Parathyroid adenoma (tissue), 2 donors: ENCODE measurements around the gene DCDC2C.

Experiments used
- H2AFZ ChIP-seq: fragments of 300-600 bp; sonication (generic); one replicate; pipeline ENCODE4 v1.7.0; 2017; ENCODE audit warnings: antibody characterized with exemption, mild to moderate bottlenecking
- H3K27ac ChIP-seq: fragments of 300-600 bp; sonication (generic); one replicate; pipeline ENCODE4 v1.7.0; 2017
- H3K27me3 ChIP-seq: fragments of 300-600 bp; sonication (generic); one replicate; pipeline ENCODE4 v1.7.0; 2017; ENCODE audit warnings: low read length; ENCODE audit not compliant: control insufficient read depth, insufficient read depth
- H3K36me3 ChIP-seq: fragments of 300-600 bp; sonication (generic); one replicate; pipeline ENCODE4 v1.7.0; 2017; ENCODE audit warnings: low read length; ENCODE audit not compliant: control insufficient read depth, insufficient read depth
- H3K4me1 ChIP-seq: fragments of 300-600 bp; sonication (generic); one replicate; pipeline ENCODE4 v1.7.0; 2017; ENCODE audit warnings: control low read depth
- H3K4me2 ChIP-seq: fragments of 300-600 bp; sonication (generic); one replicate; pipeline ENCODE4 v1.7.0; 2017; ENCODE audit warnings: low read length
- H3K4me3 ChIP-seq: fragments of 300-600 bp; sonication (generic); one replicate; pipeline ENCODE4 v1.7.0; 2017; ENCODE audit warnings: low read depth, low read length
- H3K79me2 ChIP-seq: fragments of 300-600 bp; sonication (generic); one replicate; pipeline ENCODE4 v1.7.0; 2017; ENCODE audit warnings: control low read depth
- H3K9ac ChIP-seq: fragments of 300-600 bp; sonication (generic); one replicate; pipeline ENCODE4 v1.7.0; 2017; ENCODE audit warnings: mild to moderate bottlenecking
- H3K9me3 ChIP-seq: fragments of 300-600 bp; sonication (generic); one replicate; pipeline ENCODE4 v1.7.0; 2017; ENCODE audit warnings: low read length; ENCODE audit not compliant: control insufficient read depth
- TF ChIP-seq, protein P1 (sequence below): fragments of 300-600 bp; sonication (generic); IDR thresholded peaks from one replicate; pipeline ENCODE4 v1.7.0; 2017; ENCODE audit warnings: antibody characterized with exemption, mild to moderate bottlenecking
- donor health status: primary hyperparathyroidism.

DCDC2C gene

DNA sequence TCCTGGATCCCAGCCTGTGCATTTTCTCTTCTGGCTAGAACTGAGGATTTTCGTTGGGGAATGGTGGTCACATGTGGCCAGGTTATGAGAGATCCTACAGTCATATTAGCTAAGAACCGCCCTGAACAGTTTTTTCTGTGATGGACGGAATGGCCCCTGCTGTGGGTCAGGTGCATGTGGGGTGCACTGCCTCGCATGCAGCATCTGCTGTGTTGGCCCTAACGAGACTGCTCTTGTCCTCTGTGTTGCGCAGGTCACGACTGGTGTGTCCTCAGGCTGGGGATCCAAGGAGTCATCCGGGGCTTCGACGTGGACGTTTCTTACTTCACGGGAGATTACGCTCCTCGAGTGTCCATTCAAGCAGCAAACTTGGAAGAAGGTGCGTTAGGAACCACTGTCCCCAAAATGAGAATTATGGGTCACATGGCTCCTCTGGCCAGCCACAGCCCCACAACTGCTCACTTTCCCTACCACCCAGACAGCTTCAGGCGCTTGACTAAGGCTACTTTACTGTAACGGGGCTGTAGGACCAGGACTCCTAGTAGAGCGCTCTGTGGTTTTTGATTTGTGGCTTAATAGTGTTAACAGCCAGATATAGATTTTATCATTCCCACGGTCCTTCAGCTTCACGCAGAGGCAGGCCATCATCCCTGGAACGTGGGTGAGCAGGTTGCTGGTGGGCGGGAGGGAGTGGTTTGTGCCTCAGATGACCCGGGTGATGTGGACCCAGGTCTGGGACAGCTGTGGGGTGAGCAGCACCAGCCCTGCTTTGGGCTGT lies 23.6 kb upstream of the DCDC2C start:
- no peak overlapping the region for H3K4me2 ChIP-seq
- TF ChIP-seq, protein P1, sequence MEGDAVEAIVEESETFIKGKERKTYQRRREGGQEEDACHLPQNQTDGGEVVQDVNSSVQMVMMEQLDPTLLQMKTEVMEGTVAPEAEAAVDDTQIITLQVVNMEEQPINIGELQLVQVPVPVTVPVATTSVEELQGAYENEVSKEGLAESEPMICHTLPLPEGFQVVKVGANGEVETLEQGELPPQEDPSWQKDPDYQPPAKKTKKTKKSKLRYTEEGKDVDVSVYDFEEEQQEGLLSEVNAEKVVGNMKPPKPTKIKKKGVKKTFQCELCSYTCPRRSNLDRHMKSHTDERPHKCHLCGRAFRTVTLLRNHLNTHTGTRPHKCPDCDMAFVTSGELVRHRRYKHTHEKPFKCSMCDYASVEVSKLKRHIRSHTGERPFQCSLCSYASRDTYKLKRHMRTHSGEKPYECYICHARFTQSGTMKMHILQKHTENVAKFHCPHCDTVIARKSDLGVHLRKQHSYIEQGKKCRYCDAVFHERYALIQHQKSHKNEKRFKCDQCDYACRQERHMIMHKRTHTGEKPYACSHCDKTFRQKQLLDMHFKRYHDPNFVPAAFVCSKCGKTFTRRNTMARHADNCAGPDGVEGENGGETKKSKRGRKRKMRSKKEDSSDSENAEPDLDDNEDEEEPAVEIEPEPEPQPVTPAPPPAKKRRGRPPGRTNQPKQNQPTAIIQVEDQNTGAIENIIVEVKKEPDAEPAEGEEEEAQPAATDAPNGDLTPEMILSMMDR: no peak
- H3K4me1 ChIP-seq: no peaks in the 10 kb centered on the region

DNA sequence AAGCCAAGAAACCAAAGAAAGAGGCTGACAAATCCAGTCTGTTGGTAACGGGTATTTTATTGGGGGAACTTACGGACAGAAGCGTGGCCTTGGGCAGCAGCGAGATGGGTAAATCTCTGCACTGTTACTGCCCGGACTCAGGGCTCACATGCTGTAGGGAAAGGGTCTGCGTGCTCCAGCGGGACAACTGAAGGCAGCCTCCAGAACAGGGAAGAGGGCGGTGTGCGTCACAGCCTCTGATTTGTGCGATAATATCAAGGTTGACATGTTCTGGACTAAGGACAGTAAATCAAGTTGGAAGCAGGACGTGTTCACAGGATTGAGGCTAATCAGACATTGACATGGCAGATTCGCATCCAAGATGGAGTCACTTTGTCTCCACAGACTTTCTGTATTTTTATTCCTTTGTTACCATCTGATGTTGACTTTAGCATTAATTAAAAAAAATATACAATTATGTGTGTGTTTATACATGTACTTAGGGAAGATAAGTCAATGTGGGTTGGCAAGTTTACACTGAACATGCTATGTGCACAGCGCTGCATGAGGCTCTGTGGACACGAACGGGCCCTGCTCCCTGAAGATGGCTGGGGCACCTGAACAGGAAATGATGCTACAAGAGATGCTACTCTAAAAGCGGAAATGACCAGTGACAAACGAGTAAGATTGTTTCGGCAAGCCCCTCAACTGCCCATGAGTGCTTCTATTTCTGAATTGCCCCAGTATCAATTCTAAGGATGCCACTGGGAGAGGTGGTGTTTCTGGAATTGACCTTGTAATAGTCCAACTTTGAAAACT lies 22.6 kb upstream of the DCDC2C start:
- Histone ChIP-seq H3K9ac (no peak overlapping the region), H3K9me3 (no peaks in the 10 kb centered on the region), H3K27ac (no peak overlapping the region), H3K4me1 (no peaks in the 10 kb centered on the region), H3K27me3 (no peaks in the 10 kb centered on the region), H3K36me3 (no peaks in the 10 kb centered on the region), H2AFZ (no peak overlapping the region), H3K4me3 (no peak overlapping the region), H3K4me2 (no peak overlapping the region), H3K79me2 (no peaks in the 10 kb centered on the region)
- TF ChIP-seq, protein P1: no peak

More for the DNA sequence above, 23.6 kb upstream of the DCDC2C start:
- Histone ChIP-seq H3K27ac (no peak overlapping the region), H3K79me2 (no peaks in the 10 kb centered on the region), H3K9me3 (no peaks in the 10 kb centered on the region), H3K4me3 (no peak overlapping the region), H3K36me3 (no peaks in the 10 kb centered on the region), H3K9ac (no peak overlapping the region), H2AFZ (no peak overlapping the region), H3K27me3 (no peaks in the 10 kb centered on the region)

DNA sequence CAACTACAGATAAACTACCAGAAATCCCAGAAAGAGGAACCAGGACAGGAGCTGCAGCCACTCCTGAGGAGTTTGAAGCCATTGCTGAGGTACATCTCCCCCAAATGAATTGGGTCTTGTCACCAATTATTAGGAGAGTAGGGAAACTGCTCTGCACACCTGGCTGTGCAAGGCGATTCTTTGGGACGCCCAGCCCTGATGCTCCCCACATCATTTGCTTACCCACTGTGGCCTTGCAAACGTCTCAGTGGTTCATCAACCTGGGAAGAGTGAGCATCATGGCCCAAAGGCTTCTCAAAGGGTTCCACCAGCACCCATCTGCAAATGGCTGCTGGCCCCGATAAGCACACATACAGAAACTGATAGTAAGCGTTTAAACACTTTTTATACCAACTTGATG lies 21.8 kb upstream of the DCDC2C start:
- Histone ChIP-seq H3K36me3 (no peaks in the 10 kb centered on the region), H3K79me2 (no peaks in the 10 kb centered on the region), H3K4me1 (no peaks in the 10 kb centered on the region), H3K9ac (no peak overlapping the region), H3K27ac (no peak overlapping the region), H3K9me3 (no peaks in the 10 kb centered on the region), H3K4me2 (no peak overlapping the region), H2AFZ (no peak overlapping the region), H3K27me3 (no peaks in the 10 kb centered on the region), H3K4me3 (no peak overlapping the region)
- TF ChIP-seq, protein P1: no peak

DNA sequence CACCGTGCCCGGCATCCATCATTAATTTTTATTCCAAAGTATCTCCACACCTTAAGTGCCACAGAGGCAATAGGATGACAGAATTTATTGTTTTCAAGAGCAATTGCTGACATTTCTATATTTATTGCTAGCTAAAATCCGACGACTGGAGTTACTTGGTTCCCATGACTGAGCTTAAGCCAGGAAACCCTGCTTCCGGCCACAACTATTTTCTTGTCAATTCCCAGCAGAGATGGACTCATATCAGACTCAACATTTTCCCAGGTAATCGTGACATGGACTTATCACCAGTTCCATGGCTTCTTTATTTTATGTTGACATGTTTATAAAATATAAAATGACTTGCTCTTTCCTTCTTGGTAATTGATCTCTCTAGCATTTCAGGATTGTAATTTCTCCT lies 20.6 kb upstream of the DCDC2C start:
- no peaks in the 10 kb centered on the region for H3K4me1 ChIP-seq
- H3K79me2 ChIP-seq: no peaks in the 10 kb centered on the region
- no peak overlapping the region for H2AFZ ChIP-seq
- no peaks in the 10 kb centered on the region for H3K36me3 ChIP-seq
- H3K27me3 ChIP-seq: no peaks in the 10 kb centered on the region
- H3K4me2 ChIP-seq: no peak overlapping the region
- TF ChIP-seq, protein P1: no peak
- H3K9ac ChIP-seq: no peak overlapping the region
- no peaks in the 10 kb centered on the region for H3K9me3 ChIP-seq
- H3K4me3 ChIP-seq: no peak overlapping the region
- H3K27ac ChIP-seq: no peak overlapping the region
